ENCODE data around the gene PPP1R1A.

The PPP1R1A gene, protein sequence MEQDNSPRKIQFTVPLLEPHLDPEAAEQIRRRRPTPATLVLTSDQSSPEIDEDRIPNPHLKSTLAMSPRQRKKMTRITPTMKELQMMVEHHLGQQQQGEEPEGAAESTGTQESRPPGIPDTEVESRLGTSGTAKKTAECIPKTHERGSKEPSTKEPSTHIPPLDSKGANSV
- total RNA-seq = 0 reads per million in 2 donors

DNA sequence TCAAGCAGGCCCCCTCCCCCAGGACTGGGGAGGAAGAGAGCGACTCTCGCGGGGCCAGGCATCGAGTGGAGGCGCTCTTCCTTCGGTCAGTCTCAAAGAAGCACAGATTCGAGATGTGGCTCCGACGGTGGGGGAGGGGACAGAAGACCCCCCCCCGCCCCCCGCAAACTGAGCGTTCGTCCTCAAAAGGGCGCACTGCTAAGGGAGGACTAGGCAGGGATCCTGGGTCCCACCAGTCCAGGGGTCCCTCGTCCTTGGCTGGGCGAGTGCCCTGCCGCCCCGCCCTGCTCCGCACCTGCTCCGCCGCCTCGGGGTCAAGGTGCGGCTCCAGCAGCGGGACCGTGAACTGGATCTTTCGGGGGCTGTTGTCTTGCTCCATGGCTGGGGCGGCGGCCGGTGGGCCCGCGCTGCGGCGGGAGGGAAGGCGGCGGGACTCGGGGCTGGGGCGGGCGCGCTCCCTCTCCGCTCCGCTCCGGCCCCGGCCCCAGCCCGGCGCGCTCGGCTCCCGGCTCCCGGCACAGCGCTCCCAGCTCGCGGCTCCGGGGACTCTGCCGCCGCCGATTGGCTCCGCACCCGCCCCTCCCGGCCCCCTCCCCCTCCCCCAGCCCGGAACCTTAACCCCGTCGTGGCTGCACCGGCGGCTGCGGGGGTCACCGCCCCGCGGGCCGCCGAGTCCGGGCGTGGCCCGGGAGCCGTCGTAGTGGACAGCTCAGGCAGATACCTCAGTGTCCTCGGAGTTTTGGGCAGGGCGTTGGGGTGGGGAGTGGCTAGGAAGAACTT, at the start of gene PPP1R1A:
PPP1R1A (minus strand) TSS at position 550 of the 780 bp plus-strand sequence; CDS start at position 379, 171 bp downstream.
- DNase-seq = no peak

DNA sequence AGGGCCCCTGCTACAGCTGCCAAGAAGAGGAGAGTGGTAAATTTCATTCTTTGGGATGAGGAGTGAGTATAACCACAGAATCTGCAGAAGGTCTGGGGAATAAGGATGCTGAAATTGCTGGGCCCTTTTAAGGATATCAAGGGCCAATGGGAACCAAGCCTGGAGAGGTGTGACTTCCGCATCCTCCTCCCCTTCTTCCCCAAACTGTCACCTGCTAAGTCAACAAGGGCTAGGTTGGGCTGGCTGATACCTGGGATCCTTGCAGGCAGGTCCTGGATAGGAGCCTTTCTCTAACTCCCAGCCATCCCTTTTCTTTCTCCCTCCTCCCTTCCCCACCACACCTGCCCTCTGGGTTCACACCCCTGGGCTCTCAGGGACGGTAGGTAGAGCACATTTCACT, 46.3 kb upstream of the PPP1R1A start, which contains the start of gene LACRT:
LACRT (minus strand) TSS at position 101 of the 400 bp plus-strand sequence; CDS start at position 47, 54 bp downstream.
- DNase-seq = no peak

DNA sequence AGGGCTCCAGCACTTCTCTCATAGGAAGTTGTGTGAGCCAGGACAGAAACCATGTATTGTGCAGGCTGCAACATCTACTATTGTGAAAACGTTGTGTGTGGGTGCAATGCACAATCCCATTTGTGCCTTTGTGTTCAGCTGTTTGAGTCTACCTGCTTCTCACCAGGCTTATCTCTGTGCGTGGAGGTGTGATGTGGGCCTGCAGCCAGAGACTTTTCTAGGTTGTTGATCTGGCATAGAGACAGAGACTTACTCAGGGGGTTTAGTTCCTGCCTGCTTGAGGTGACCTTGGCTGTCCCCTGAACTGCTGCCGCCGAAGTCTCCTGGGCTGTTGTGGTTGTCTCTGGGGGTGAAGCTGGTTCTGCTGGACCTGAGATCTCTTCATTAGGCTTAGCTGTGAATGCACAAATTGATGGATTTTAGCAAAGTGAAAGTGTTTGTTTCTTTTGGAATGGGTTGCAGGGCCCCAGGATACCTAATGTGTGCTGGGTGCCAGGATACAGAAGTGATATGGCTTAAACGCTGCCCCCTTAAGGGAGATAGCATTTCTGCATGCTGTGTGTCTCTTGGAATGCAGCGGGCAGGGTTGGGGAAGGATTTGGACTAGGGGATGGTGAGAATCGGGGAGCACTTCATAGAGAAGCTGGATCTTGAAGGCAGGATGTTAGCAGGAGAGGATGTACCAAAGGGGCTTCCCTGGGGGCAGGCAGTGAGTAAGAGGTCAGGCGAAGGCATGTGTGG, 43.7 kb upstream of the PPP1R1A start:
- DNase-seq = no peak

DNA sequence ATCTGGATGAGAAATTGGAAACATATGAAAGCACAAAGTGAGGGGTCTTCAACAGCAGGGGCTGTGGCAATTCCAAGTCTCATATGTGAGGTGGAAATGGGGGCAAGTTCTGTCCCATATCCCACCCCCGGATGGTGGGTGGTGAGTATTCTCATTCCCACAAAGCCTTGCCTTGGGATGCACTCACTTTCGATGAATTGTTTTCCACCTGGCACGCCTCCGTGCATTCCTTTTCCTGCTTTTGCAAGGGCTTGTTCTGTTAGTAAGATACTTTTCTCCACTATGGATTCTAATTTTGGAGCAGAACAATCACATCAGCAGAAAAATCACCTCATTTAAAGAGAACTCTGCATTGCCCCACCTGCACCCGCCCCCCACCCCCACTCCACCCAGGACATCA, 43.1 kb upstream of the PPP1R1A start:
- DNase-seq = no peak

DNA sequence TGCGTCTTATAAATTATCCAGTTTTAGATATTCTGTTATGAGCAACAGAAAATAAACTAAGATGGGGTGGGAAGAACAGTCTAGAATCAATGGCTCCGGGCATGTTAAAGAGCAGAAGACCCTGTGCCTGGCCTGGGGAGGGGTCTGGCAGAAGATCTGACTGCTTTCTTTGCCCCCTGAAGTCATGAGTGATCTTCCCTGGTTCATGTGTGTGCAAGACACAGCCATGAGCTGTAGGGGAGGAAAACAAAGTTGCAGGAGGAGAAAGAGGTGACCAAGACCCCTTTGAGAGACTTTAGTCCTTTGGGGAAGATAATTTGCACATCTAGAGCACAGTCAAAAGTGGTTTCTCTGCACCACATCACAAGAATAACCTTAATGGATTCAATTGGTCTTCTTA, 41.5 kb upstream of the PPP1R1A start:
- DNase-seq = no peak

DNA sequence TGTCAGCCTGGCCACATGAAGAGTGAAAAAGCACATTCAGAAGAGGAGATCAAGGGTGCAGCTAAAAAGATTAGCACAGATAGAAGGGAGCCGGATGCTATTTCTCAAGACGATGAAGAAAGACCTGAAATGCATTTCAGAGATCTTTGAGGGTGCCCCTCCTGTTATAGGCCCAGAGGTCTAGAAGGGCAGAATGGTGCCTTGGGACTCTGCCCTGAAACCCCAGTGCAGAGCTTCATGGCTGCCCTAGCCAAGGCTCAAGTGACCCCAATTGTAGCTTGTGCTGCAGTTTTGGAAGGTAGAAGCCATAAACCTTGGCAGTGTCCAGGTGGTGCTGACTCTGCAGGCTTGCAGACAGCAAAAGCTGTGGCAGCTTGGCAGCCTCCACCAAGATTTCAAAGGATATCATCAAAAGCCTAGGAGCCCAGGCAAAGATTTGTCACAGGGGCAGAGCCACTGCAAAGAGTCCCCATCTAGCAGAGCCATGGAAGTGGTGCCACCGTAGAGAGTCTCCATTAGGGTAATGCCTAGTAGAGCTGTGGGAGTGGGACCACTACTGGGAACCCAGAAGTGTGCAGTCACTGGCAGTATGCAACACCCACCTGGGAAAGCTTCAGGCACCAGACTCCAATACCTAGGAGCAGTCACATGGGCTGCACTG, 39.9 kb upstream of the PPP1R1A start:
- no peak for DNase-seq

DNA sequence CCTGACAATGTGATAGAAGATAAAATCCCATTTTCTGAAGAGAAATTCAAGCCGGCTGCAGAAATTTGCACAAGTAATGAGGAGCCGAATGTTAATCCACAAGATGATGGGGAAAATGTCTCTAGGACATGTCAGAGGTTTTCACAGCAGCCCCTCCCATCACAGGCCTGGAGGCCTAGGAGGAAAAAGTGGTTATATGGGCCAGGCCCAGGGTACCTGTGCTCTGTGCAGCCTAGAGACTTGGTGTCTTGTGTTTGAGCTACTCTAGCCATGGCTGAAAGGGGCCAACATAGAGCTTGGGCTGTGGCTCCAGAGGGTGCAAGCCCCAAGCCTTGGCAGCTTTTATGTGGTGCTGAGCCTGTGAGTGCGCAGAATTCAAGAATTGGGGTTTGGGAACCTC, 38.8 kb upstream of the PPP1R1A start:
- no peak for DNase-seq

DNA sequence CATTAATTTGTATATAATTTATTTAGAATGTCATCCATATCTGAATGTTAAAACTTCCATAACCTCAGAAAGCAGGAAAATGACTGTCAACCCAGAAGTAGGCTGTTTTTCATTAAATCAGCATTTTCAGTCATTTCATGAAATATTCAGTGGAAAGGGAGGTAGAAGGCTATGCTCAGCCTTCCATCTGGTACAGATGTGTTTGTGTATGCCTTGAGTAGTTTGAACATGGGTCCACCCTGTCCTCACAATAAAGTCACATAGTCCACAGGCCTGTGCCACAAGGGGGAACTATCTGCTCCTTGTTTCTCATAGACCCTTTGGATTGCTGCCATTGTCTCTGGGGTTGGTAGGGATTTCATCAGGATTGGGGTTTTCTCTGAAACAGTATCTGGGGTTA, 37.1 kb upstream of the PPP1R1A start:
- DNase-seq = no peak

DNA sequence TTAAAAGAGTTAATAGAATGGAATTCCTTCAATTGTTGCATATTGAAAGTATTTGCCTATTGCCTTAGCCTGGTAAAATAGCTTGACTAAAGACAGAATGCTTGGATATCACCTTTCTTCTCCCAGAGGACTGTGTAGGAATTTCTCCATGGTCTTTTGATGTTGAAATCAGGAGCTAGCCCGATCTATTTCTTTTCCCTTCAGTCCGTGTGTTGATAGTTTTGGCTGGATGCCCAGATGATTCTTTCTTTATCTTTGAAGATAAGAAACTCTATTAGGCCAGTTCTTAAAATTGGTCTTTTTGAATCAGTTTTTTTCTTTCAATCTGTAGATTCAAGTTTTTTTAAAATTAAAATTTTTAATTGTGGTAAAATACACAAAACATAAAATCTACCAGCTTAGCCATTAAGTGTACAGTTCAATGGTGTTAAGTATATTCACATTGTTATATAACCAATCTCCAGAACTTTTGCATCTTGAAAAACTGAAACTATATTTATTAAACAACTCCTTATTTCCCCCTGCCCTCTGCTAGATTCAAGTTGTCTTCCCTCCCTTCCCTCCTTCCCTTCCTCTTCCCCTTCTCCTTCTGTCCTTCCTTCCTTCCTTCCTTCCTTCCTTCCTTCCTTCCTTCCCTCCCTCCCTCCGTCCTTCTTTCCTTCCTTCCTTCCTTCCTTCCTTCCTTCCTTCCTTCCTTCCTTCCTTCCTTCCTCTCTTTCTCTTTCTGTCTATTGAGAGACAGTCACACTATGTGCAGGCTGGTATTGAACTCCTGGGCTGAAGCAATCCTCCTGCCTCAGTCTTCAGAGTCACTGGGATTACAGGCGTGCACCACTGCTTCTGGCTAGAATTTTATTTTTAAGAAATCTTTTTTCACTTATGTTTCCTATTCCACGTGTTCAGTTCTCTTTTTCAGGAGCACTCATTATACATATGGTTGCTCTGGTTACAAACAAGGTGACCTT, 36.1 kb upstream of the PPP1R1A start:
- DNase-seq = no peak

DNA sequence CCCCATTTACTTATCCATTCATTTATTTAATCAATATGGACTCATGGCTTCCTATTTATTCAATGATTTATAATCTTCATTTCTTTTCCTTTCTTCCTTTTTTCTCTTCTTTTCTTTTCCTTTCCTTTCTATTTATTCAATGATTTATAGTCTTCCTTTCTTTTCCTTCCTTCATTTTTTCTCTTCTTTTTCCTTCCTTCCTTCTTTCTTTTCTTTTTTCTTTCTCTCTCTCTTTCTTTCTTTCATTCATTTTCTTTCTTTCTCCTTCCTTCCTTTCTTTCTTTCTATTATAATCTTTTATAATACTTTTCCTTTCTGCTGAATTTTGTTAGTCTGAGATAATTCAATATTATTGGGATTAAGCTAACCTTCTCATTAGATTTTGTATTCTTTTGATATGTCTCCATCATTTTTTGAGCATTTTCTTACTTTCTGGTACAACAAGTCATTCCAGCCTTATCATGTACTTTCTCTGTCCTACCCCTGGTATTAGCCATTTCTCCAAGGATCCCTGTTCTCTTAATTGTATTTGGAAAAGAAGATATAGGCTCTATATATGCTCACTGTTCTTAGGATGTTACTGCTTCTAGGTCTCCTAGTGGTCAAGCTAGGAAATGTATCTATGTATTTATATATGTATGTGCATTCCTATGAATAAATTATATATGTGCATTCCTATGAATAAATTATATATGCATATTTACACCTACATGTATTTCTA, 34.2 kb upstream of the PPP1R1A start:
- DNase-seq = no peak

DNA sequence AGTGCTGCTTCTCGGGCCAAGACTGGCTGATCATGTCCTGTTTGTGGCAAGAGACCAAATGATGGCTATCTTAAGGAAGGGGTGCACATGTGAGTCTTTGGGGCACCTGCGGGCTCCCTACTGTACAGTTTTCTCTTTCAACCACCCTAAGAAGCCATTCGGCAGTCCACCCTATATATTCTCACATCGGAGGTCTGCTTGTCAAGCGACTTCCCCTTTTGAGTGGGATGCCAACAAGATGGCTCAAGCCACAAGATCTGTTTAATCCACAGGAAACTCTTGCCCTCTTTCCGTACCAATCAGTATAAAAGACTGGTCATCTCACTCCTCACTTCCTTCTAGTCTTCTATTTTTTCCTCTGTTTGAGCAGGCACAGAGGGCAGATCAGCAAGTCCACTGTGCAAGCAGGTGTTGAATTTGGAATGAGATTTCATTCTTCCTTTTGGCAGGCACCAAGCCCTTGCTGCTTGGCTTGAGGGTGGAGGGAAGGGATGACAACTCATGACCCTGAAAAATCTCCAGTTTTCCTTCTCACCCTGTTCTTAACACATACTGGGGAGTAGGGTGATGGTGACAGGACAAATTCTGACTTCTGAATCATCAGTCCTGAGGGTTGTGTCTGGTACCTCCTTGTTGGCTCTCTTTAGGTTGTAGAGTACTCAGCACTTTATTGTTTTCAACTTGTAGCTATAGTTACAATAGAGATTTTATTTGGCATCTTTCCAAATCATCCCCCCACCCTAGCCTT, 28.6 kb upstream of the PPP1R1A start:
- DNase-seq = no peak

DNA sequence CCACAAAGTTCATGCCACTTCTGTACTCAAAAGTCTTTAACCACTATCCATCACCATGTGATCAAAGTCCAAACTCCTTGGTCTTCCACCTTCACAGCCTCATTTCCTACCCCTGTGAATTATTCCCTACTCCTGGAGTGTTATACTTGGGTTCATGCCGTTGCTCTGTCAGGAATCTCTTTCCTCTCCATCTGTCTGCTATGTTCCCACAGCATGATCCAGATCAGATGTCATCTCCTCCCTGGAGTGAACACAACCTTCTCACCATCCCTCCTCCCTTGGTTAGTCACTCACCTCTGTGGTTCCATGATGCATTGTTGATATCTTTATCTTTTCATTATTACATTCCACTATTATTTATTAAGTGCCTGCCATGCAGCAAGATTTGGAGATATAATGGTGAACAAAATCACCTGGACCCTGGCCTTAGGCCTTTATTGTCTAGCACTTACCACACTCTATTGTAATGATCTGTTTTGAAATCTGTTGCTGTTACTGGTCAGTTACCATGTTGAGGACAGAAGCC, 23.8 kb upstream of the PPP1R1A start:
- DNase-seq = no peak

DNA sequence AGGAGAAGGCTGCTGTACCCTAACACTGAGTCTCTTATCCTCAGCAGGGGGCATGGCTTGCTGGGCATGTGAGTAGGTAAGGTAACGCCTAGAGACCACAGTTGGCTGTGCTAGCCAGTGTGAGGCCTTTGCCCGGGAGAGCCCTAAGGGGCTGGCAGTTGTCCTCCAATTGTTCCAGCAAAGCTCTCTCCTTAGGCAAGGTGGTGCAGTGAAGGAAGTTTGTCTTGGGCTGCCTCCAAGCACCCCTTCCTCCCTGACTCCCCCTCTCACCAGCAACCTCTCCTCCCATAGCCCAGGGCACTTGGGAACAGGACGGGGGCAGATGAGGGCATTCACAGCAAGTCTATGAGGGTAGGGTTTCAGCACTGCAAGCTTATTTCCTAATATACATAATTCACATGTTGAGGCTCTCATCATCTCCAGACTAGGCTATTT, 23.3 kb upstream of the PPP1R1A start:
- no peak for DNase-seq

DNA sequence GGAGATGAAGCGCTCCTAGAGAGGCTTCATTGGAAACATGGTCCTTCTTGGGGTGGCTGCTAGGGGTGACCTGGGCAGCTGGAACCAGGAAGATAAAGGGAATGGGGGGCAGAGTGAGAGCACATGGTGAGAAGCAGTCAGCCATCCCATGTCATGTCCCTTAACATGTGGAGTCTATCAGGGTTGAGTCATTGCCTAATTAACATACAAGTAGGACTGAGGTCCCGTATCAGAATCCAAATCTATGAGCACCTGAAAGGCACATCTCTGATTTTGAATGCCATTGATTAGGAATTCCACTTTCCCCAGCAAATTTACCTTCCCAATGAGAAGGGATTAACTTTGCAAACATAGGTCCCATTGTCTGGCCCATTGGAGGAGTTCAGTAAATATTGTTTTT, 20.3 kb upstream of the PPP1R1A start:
- no peak for DNase-seq

DNA sequence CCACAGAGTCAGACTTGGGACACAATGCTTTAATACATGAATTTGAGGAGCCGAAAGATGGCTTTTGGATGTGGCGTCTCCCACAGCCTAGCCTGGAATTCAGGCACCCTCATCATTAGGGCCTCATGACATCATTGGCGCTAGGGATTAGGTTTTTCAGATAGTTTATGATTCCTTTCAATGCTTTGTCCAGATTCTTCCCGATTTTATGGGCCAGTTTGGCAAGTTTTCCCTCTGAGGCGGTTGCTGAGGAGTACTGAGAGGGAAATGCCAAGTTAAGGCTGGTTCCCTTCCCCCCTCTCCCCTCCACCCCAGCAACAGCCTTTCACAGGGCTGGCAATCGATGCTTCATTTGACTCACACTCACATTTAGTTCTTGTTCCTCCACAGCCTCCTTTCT, 19.7 kb upstream of the PPP1R1A start:
- no peak for DNase-seq

DNA sequence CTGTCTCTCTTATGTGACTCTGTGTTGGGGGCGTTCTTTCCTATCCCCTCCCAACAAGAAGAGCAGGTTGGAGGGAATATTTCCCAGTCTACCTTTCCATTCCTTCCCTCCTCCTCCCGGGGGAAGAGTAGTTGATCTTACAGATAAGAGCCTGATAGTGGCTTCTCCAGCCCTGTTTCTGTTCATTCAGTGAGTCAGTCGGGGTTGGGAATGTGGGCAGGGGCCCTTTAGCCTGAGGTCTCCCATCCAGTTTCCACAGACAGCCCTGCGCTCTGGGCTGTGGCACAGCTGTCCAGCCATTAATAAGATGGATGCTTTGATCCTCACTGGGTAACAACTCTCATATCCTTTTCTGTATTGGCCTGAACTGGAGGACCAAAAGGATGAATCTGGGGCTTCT, 18.1 kb upstream of the PPP1R1A start:
- no peak for DNase-seq

DNA sequence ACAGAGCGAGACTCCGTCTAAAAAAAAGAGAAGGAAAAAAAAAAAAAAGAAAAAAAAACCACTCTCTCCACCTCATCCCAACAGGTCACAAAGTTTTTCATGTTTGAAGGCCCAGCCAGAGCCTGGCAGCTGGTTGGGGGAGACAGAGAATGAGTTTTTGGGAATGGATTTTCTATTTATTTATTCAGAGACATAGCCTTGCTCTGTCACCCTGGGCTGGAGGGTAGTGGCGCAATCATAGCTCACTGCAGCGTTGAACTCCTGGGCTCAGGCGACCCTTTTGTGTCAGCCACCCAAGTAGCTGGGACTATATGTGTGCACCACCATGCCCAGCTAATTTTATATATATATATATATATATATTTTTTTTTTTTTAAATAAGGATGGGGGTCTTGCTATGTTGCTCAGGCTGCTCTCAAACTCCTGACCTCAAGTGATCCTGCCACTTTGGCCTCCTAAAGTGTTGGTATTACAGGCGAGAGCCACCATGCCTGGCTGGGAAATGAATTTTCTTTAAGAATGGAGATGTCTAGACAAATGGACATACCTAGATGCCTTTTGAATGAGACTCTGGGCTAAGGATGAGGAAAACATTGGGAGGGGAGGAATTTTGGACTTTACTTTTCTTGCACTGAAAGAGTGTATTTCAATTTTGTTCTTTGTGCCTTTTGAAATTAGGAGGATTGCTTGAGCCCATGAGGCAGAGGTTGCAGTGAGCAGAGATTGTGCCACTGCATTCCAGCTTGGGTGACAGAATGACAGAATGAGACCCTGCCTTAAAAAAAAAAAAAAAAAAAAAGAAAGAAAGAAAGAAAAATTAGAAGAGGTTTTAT, 16.9 kb upstream of the PPP1R1A start:
- no peak for DNase-seq

DNA sequence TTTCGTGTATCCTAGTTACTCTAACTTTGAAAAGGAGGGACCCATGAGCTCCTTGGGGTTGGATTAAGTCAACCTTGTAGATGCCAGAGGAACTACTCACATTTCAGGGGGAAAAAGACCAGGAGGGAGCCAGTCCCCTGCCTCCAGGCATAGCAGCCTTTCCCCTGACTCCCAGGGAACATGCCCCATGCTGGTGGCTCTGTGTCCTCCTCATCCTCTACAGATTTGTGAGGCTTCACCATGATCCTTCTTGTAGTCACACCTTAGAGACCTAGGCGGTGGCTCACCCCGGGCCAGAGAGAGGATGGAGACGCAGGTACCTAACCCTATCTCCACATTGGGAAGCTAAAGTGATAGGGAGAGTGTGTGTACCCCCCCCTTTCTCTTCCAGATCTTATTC, 16.0 kb upstream of the PPP1R1A start:
- DNase-seq = no peak

DNA sequence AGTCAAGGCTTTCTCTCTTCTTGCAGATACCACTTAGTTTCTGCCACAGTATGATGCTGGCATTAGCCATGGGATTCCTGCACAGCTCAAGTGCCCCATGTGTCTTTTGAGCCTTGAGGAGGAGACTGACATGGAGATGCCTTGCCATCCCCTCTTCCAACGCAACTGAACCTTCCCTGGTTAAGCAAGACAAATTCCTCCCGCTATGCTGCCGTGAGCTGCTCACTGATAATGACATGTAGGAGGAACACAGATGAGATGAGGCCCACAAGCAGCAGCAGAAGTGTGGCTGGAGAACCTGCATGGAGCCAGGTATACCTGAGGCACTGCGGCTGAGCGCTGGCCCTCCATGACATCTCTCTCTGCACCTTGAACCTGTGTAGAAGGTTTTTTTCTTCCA, 15.4 kb upstream of the PPP1R1A start:
- DNase-seq = no peak

Data from activated gamma-delta T cell (primary cell).